Measurements from ENCODE around the gene OGFOD3. TPM values are rescaled to one million over a fixed set of nuclear protein-coding genes. Genes with fewer than 3 reads are reported as not detected.

OGFOD3 gene
- total and polyA plus RNA-seq, 9 of the 15 experiments (the other 6 are each of a cell fraction or from before 2014, with no cell fraction given), result 0.69 to 44.7 (median 18.9) TPM

- TF ChIP-seq ZNF318 (IDR thresholded peaks at IDR 0.05; ENCODE audit: borderline replicate concordance in 1 of 2, low read depth in 1 of 2) (no peak), FOXJ3 (CRISPR knock-in tag; IDR thresholded peaks at IDR 0.05) (no peak), HSF4 (CRISPR knock-in tag; IDR thresholded peaks at IDR 0.05; ENCODE audit: borderline replicate concordance) (no peak), FOXA3 (CRISPR knock-in tag; conservative IDR thresholded peaks at IDR 0.05 in 1 of 2, IDR thresholded peaks at IDR 0.05 in 1 of 2) (0 out of 4 replicates have a peak, but pooled peaks of 1 of the 2 experiments have one; percentile 39), CTCFL (IDR thresholded peaks at IDR 0.05; ENCODE audit: borderline replicate concordance, insufficient read depth, low read depth, low read length, poor library complexity, severe bottlenecking) (no peak), PKNOX1 (IDR thresholded peaks at IDR 0.05) (no peak)
These were observed 32.1 kb upstream of the OGFOD3 start, which contains the start of gene CYBC1 (continued) for GRCh38 chr17:82450357-82451106.
